Ovary (tissue), 9 donors: Measurements from ENCODE around the gene SERTAD4. TPM values are rescaled to one million over a fixed set of nuclear protein-coding genes. Genes with fewer than 3 reads are reported as not detected.

Experiments used
- DNase-seq, 5 donors: peaks; one replicate each; pipeline ENCODE4 v3.0.0-alpha.2; 2019 to 2020
- H3K27ac ChIP-seq, 2 donors: fragments of 200-600 bp; one replicate each; pipeline versions ENCODE4 v1.5.1 to v1.8.0; 2019 to 2022
- H3K27me3 ChIP-seq: fragments of 200-600 bp; one replicate; pipeline ENCODE4 v1.8.0; 2022
- H3K36me3 ChIP-seq: fragments of 200-600 bp; sonication (generic); one replicate; pipeline ENCODE4 v1.5.1; 2019
- H3K4me1 ChIP-seq: one replicate; pipeline ENCODE4 v1.8.1; 2013; ENCODE audit warnings: mild to moderate bottlenecking, moderate library complexity; ENCODE audit not compliant: insufficient read depth
- H3K4me3 ChIP-seq: fragments of 200-600 bp; sonication (generic); one replicate; pipeline ENCODE4 v1.5.1; 2017
- H3K9me3 ChIP-seq, 2 donors: fragments of 200-600 bp in 1 of 2; sonication (generic) in 1 of 2; one replicate each; pipeline versions ENCODE4 v1.5.1 to v1.8.1; 2013 to 2019; ENCODE audit warnings: mild to moderate bottlenecking in 1 of 2, moderate library complexity in 1 of 2
- EP300 ChIP-seq: sonication (generic); formaldehyde crosslinking; IDR thresholded peaks from one replicate; pipeline ENCODE4 v1.6.1; 2017; ENCODE audit warnings: antibody characterized with exemption
- POLR2A ChIP-seq: fragments of 450-650 bp; IDR thresholded peaks from one replicate; pipeline ENCODE4 v1.6.1; 2017; ENCODE audit warnings: antibody characterized with exemption, mild to moderate bottlenecking, moderate library complexity
- WGBS, 3 donors: extraction: QIAGEN DNeasy Blood & Tissue Kit in 1 of 3; methylation state at CpG; one replicate each; pipeline versions ENCODE4 v1.1.5 to v1.1.7; 2013 to 2017; 5-methylcytosine and 5-hydroxymethylcytosine counted together
- intact Hi-C, 4 donors: fragments of 100-400 bp; cut with DNase I; formaldehyde crosslinking; loops; one replicate each; pipeline versions ENCODE4 v1.11.0 to v1.15.1; 2022 to 2023
- polyA plus RNA-seq, 2 donors: library from polyadenylated mRNA; stranded (reverse); fragments of 200-250 nt in 1 of 2; fragments of 350-450 nt in 1 of 2; fragmentation: Illumina TruSeq in 1 of 2; extraction: RNeasy Lipid Tissue Mini Kit (QIAGEN cat#74804) in 1 of 2; gene quantifications; one replicate each; pipeline ENCODE4 v1.2.3, GENCODE V29; 2013 to 2014
- total RNA-seq, 7 donors: library from RNA; depleted of rRNA in 2 of 7; stranded (reverse); fragments of >200 nt in 2 of 7; fragmentation: NEBNext Ultra II Directional in 3 of 7; extraction: Animal tissue kit (Norgen Biotek cat#: 25700) in 3 of 7; gene quantifications; one replicate each; pipeline versions ENCODE4 v1.1.0 to v1.2.4, GENCODE V29; 2016 to 2023
- TF ChIP-seq, protein P1 (sequence below), 3 donors: fragments of 450-650 bp in 2 of 3; fragments of 200-600 bp in 1 of 3; IDR thresholded peaks; one replicate each; pipeline versions ENCODE4 v1.5.1 to v1.8.0; 2016 to 2022; ENCODE audit warnings: antibody characterized with exemption in 3 of 3, mild to moderate bottlenecking in 1 of 3
- donor health status: DM: no; HTN: no; CAD: no; lungs with moderate emphysema.
- donor health status: DM: no; HTN: no; CAD: no.
- donor health status: Bipolar disorder and iron deficiency.
- donor health status: DM: yes; HTN: yes; CAD: no.
- donor health status: DM: no; HTN: no; CAD: no.
- donor health status: DM: yes; HTN: yes; CAD: no.

The SERTAD4 gene
- total and polyA plus RNA-seq, 9 donors = 1.8 to 6.5 (median 2.1) TPM

DNA sequence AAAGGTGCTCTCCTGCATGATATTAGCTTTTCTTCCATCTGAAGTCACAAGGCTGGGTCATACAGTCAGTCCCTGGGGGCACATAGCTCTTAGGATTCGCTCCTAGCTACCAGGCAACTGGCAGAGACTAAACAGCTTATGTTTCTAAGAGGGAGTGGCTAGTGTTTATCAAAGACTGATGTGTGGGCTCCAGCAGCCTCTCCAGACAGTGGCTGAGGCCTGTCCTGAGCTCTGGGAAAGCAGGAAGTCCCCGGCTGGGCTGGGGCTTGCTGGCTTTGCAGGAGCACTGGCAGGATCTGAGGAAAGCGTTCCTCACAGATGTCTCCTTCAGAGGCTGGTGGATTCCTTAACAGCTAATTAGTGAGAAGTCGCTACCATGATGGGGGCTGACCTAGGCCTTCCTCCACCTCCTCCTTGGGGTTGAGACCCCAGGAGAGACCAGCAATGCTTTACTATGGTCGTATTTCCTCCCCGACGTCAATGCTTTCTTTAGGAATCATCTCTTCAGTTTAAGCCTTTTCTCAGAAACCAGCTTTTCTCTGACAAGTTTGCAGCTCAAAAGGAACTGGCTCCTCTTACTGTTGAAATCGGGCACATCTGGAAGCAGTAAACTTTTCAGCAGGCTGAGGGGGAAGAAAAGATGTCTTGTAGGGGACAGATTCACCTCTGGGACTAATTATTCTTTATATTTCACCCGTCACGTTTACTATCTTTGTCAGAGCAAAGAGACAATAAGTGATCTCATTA, 62.6 kb downstream of the SERTAD4 start:
- H3K27ac ChIP-seq = no peak overlapping the region
- H3K27me3 ChIP-seq = no peaks in the 10 kb centered on the region
- TF ChIP-seq, protein P1, sequence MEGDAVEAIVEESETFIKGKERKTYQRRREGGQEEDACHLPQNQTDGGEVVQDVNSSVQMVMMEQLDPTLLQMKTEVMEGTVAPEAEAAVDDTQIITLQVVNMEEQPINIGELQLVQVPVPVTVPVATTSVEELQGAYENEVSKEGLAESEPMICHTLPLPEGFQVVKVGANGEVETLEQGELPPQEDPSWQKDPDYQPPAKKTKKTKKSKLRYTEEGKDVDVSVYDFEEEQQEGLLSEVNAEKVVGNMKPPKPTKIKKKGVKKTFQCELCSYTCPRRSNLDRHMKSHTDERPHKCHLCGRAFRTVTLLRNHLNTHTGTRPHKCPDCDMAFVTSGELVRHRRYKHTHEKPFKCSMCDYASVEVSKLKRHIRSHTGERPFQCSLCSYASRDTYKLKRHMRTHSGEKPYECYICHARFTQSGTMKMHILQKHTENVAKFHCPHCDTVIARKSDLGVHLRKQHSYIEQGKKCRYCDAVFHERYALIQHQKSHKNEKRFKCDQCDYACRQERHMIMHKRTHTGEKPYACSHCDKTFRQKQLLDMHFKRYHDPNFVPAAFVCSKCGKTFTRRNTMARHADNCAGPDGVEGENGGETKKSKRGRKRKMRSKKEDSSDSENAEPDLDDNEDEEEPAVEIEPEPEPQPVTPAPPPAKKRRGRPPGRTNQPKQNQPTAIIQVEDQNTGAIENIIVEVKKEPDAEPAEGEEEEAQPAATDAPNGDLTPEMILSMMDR (IDR thresholded peaks at IDR 0.05) = no peak
- no peak for TF ChIP-seq EP300
- TF ChIP-seq POLR2A = no peak
- WGBS, 3 donors = 46 to 57% (median 55%) methylated on average over 10 of the region's 10 CpGs
- no peaks in the 10 kb centered on the region for H3K9me3 ChIP-seq
- no peaks in the 10 kb centered on the region for H3K36me3 ChIP-seq
- no peak overlapping the region for H3K4me3 ChIP-seq
- DNase-seq = peak in 4 of 5 donors; percentile 35 to 37 (median 36)
- H3K4me1 ChIP-seq = peaks cover 8% of the 10 kb centered on the region
- intact Hi-C loops = loop anchor here in 1 of 4 donors (10.0 kb wide), 1 partner anchor 430 kb away; no protein-coding TSS in a partner anchor

Other genes starting within 250 kb of the SERTAD4 start
- gene HHAT, start 96.1 kb downstream of the SERTAD4 start, total RNA-seq = 1 to 10 TPM; 2.8 to 9.9 (median 4.1) TPM
- 10 to 100 TPM in 1 of 2 donors, 1 to 10 TPM in 1; 2.1 to 10.5 TPM for gene HHAT, start 96.1 kb downstream of the SERTAD4 start, polyA plus RNA-seq